Activated naive CD8-positive, alpha-beta T cell treated with anti-CD3 and anti-CD28 coated beads for 36 hours (primary cell): ENCODE data around the gene PFKFB2. TPM values are rescaled to one million over a fixed set of nuclear protein-coding genes. Genes with fewer than 3 reads are reported as not detected.
"Not testable (repeated sequence)": the region's sequence is repeated elsewhere in the genome, so short reads cannot be mapped to it uniquely, and the experiment has no call there.

Source experiments
- DNase-seq: peaks from one replicate; pipeline ENCODE4 v3.0.0; 2021
- H3K27ac Mint-ChIP-seq: one replicate; pipeline ENCODE4 v1.8.0; 2022; ENCODE audit warnings: mild to moderate bottlenecking, moderate library complexity, mixed read lengths
- H3K27me3 Mint-ChIP-seq: one replicate; pipeline ENCODE4 v1.8.0; 2022; ENCODE audit warnings: mild to moderate bottlenecking, mixed read lengths
- H3K36me3 Mint-ChIP-seq: one replicate; pipeline ENCODE4 v1.8.0; 2021; ENCODE audit warnings: mild to moderate bottlenecking, mixed read lengths
- H3K4me1 Mint-ChIP-seq: one replicate; pipeline ENCODE4 v1.8.0; 2021; ENCODE audit warnings: mixed read lengths
- H3K4me3 Mint-ChIP-seq: one replicate; pipeline ENCODE4 v1.8.0; 2022; ENCODE audit warnings: mild to moderate bottlenecking, moderate library complexity, mixed read lengths
- H3K9me3 Mint-ChIP-seq: one replicate; pipeline ENCODE4 v1.8.0; 2022; ENCODE audit warnings: mixed read lengths
- total RNA-seq, 2 experiments: library from RNA; stranded (reverse); gene quantifications; one replicate each; pipeline ENCODE4 v1.2.3, GENCODE V29; 2021

Gene PFKFB2
- total RNA-seq, 2 experiments from 2014 or later, result 3.9 to 5.2 TPM

DNA sequence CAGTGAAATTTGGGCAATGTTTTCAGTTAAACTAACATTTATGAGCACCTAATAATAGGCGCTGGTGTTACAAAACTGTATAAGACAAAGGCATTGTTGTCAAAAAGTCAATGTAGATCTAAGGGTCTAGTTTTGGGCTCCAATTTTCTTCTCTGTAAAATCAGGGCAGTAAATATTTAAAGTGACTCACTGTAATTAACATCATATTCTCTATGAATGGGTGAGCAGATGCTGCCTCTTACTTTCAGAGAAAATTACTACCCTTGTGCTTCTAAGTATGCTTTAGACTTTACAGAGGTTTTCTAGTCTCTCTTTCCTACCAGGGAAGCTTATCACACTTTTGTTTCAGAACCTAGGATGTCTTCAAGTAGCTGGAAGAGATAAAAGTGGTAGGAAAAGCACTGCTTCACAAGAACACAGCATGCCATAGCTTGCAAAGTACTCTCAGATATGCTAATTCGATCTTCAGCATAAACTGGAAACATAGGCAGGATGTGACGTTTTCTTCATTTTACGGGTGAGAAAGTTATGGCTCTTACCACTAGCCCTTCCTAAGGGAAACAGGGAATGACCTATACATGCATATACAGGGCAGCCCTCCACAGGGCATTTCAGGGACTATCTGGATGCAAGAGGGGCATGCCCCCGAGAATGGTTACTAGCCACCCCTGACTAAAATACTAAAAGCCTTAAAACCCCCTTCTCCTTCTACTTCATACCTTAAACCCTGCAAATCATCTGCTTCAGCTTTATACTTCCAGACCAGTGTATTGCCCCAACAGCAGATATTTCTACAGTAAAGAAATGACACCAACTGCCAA lies 23.2 kb upstream of the PFKFB2 start:
- no peaks in the 10 kb centered on the region for H3K9me3 Mint-ChIP-seq
- H3K36me3 Mint-ChIP-seq, result no peaks in the 10 kb centered on the region
- no peak overlapping the region for H3K4me3 Mint-ChIP-seq

DNA sequence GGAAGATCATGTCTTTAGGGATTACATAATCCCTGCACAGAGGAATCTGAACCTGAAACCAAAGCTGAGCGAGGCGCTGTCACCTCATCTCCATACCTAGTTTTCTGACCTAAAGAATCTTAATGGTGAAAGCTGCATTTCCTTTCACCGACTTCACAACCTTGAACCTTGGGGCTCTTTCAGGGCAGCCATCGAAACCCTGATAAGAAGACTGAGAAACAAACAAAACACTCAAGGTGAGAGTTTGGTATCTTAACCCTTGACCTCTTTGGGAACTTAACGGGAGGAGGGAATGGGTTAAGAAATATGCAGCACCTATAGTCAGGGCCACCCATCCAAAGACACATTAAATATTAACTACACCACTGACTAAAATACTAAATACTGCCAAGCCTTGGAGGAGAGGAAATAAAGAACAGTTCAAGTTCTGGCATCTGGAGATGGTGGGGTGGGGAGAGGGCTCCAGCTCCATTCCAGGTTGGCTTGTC lies 22.5 kb upstream of the PFKFB2 start:
- H3K9me3 Mint-ChIP-seq, result no peaks in the 10 kb centered on the region
- no peak for DNase-seq
- no peaks in the 10 kb centered on the region for H3K36me3 Mint-ChIP-seq
- H3K4me3 Mint-ChIP-seq, result no peak overlapping the region
- no peak overlapping the region for H3K27ac Mint-ChIP-seq
- no peaks in the 10 kb centered on the region for H3K4me1 Mint-ChIP-seq
- H3K27me3 Mint-ChIP-seq, result peaks cover 54% of the 10 kb centered on the region

More for the DNA sequence above, 23.2 kb upstream of the PFKFB2 start:
- H3K27ac Mint-ChIP-seq, result no peak overlapping the region
- no peak for DNase-seq
- peaks cover 54% of the 10 kb centered on the region for H3K27me3 Mint-ChIP-seq
- no peaks in the 10 kb centered on the region for H3K4me1 Mint-ChIP-seq

DNA sequence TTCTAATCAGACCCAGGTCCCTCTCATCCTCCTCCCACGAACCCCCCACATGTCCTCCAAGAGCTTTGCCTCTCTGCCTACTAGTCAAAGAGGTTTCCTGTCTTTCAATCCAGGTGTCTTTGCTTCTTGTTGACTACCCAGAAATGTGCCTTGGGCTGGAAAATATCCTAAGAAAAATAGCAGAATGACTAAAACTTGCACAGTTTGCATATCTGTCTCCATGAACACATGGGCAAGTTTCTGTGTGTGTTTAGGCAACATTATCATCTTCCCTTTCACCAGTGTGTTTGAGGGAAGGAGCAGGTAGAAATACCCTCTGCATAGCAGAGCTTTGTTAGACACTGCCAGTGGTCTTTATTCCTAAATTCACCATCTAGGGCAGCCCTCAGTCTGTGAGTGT lies 22.1 kb upstream of the PFKFB2 start:
- Mint-ChIP-seq H3K4me3 (no peak overlapping the region), H3K36me3 (no peaks in the 10 kb centered on the region), H3K9me3 (no peaks in the 10 kb centered on the region), H3K4me1 (no peaks in the 10 kb centered on the region), H3K27ac (no peak overlapping the region), H3K27me3 (peaks cover 54% of the 10 kb centered on the region)
- DNase-seq, result no peak

DNA sequence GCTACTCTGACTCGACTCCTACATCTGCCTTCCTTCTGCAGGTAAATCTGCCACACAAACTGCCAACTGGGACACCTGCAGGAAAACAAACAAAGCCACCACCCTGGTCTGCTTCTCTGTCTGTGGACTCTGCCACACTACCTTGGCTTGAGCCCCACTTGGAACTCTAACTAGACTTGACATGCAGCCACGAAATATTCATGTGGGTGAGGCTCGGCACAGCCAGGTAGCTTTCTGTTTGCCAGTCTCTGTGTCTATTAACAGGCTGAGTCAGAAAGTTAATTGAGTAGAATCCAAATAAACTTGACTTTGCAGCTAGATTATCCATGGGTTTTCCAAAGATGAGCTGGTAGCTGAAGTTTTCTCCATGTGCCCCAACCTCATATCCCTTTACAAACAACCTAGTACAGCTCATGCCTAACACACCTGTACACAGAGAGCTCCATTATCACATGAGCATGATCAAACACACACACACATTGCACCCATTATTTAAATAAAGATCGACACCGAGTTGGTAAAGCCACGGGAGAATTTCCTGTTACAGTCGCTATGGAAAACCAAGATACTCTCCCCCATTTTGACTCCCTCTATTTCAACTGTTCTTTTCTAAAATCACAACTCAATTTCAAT lies 21.3 kb upstream of the PFKFB2 start:
- no peak overlapping the region for H3K27ac Mint-ChIP-seq
- no peak for DNase-seq
- peaks cover 50% of the 10 kb centered on the region for H3K27me3 Mint-ChIP-seq
- no peaks in the 10 kb centered on the region for H3K36me3 Mint-ChIP-seq
- no peak overlapping the region for H3K4me3 Mint-ChIP-seq
- H3K4me1 Mint-ChIP-seq, result no peaks in the 10 kb centered on the region
- H3K9me3 Mint-ChIP-seq, result no peaks in the 10 kb centered on the region

DNA sequence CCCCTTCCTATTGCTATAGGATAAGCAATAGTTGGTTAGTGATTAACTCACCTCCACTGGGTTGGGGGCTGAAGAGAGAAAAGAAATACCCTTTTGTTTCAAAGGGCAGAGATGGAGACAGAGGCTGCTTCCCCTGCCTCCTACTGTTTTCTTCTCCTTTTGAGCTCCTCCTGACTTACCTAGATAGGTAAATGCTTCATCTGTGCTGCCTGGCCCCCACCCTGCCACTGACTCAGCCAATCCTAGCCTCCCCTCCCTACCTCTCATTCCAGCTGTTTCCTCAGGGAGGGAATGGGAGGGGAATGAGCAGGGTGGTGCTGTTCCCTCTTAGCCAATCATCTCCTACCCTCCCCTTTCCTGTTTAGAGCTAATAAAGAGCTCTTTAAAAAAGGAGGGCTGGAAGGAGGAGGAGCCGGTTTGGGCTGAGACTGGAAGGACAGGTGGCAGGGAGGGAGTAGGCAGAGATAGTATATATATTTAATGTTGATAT lies 20.5 kb upstream of the PFKFB2 start, which contains the start of gene C1orf116:
Gene C1orf116 (minus strand): TSS at position 229 of the 490 bp plus-strand sequence. CDS start 5,158 bp downstream, outside the sequence.
- DNase-seq, result no peak
- H3K9me3 Mint-ChIP-seq, result no peaks in the 10 kb centered on the region
- peaks cover 43% of the 10 kb centered on the region for H3K27me3 Mint-ChIP-seq
- no peak within 1 kb of the TSS for H3K4me3 Mint-ChIP-seq
- no peak within 1 kb of the TSS for H3K27ac Mint-ChIP-seq
- H3K36me3 Mint-ChIP-seq, result no peaks in the 10 kb centered on the region
- H3K4me1 Mint-ChIP-seq, result no peaks in the 10 kb centered on the region

DNA sequence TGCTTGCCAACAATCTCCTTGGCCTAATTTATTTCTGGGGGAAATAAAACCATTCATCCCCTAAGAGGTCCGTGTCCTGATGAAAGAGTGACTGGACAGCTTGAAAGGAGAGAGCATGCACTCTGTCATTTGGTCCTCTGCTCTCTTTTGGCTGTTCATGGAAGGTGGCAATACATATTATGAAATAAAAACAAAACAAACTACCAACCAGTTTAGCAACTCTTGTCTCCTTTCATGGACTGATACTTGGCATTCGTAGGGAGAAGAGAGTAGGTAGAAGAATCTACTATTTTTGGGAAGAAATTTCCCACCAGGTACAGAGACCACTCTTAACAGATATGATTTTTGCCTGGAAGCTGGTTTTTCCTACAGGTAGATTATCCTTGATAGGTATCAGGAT lies 19.8 kb upstream of the PFKFB2 start:
- Mint-ChIP-seq H3K4me1 (no peaks in the 10 kb centered on the region), H3K36me3 (no peaks in the 10 kb centered on the region), H3K27me3 (peaks cover 41% of the 10 kb centered on the region), H3K4me3 (no peak overlapping the region), H3K9me3 (no peaks in the 10 kb centered on the region), H3K27ac (no peak overlapping the region)
- no peak for DNase-seq

DNA sequence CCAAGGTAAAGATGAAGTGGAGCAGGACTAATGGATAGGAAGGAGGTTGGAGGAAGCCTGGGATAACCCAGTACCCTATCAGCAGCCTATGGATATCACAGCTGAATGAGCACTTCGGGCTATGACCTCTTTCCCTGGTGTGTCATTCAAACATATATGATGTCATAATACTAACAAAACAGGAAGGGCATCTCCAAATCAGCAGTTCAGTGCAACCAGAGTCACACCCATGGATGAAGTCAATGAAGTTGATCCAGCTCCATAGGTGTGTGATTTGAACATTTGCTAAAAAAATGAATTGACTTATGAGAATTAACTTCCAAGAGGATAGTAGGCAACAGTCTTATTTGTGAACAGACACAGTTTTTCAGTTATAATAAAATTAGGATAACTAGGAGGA lies 18.9 kb upstream of the PFKFB2 start:
- no peaks in the 10 kb centered on the region for H3K4me1 Mint-ChIP-seq
- H3K4me3 Mint-ChIP-seq, result no peak overlapping the region
- no peaks in the 10 kb centered on the region for H3K9me3 Mint-ChIP-seq
- H3K27ac Mint-ChIP-seq, result no peak overlapping the region
- no peak for DNase-seq
- peaks cover 34% of the 10 kb centered on the region for H3K27me3 Mint-ChIP-seq
- no peaks in the 10 kb centered on the region for H3K36me3 Mint-ChIP-seq

DNA sequence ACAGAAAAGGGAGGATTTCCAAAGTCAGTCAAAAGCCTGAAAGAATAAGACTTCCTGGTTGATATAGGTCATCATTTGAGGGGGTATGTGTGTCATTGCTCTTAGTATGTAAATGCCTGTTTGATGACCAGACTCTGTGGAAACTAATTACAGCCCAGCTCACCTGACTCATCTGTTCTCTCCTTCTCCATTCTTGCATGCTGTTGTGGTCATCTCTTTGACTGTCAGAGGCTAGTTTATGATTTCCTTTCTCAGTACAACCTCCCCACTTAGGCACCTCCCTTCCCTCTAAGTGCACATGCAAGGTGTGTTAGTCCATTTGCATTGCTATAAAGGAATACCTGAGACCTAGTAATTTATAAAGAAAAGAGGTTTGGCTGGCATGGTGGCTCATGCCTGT lies 18.1 kb upstream of the PFKFB2 start:
- Mint-ChIP-seq H3K27ac (no peak overlapping the region), H3K4me3 (no peak overlapping the region), H3K9me3 (no peaks in the 10 kb centered on the region), H3K36me3 (no peaks in the 10 kb centered on the region), H3K27me3 (peaks cover 33% of the 10 kb centered on the region), H3K4me1 (no peaks in the 10 kb centered on the region)
- DNase-seq, result no peak

DNA sequence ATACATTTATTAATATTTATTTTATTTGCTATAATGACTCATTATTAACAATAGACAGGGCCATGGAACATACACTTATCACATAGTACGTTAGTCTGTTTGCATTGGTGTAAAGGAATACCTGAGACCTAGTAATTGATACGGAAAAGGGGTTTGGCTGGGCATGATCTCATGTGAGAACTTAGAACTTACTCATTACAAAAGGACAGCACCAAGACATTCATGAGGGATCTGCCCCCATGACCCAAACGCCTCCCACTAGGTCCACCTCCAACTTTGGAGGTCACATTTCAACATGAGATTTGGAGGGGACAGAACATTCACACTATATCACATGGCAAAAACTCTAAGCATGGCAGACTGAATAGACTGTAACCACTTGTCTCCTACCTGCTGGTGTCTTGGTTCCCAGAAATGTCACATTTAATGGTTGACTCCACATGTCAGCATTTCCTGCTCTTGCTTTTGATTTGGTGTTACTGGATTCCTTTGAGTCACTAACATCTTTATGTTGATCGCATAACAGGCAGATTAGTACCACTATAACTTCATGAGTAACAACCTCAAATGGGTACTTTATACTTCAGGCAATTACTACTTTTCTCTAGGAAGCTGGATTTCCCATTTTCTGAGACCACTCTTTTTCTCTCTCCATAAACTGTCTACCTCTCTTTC lies 17.1 kb upstream of the PFKFB2 start:
- Mint-ChIP-seq H3K4me3 (no peak overlapping the region), H3K27ac (no peak overlapping the region), H3K27me3 (peaks cover 23% of the 10 kb centered on the region), H3K36me3 (no peaks in the 10 kb centered on the region), H3K9me3 (no peaks in the 10 kb centered on the region), H3K4me1 (no peaks in the 10 kb centered on the region)
- no peak for DNase-seq

DNA sequence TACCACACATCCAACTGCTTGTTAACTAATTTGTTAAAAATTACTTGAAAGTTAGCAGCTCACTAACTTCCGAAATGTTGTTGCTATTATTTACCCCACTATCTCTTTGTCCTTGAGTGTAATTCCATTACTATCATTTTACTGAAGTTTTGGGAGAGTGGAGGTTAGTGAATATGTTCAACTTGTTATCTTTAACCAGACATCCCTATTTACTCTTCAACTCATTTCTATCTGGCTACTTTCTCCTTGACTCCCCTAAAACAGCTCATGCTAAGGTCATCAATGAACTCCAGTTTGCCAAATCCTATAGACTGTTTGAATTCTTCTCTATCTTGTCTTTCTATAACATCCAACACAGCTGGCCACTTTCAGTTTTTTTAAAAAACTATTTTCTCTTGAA lies 16.2 kb upstream of the PFKFB2 start:
- Mint-ChIP-seq H3K27ac (no peak overlapping the region), H3K9me3 (no peaks in the 10 kb centered on the region), H3K4me1 (peaks cover under 1% of the 10 kb centered on the region), H3K36me3 (peaks cover 3% of the 10 kb centered on the region), H3K4me3 (no peak overlapping the region), H3K27me3 (peaks cover 16% of the 10 kb centered on the region)
- no peak for DNase-seq

DNA sequence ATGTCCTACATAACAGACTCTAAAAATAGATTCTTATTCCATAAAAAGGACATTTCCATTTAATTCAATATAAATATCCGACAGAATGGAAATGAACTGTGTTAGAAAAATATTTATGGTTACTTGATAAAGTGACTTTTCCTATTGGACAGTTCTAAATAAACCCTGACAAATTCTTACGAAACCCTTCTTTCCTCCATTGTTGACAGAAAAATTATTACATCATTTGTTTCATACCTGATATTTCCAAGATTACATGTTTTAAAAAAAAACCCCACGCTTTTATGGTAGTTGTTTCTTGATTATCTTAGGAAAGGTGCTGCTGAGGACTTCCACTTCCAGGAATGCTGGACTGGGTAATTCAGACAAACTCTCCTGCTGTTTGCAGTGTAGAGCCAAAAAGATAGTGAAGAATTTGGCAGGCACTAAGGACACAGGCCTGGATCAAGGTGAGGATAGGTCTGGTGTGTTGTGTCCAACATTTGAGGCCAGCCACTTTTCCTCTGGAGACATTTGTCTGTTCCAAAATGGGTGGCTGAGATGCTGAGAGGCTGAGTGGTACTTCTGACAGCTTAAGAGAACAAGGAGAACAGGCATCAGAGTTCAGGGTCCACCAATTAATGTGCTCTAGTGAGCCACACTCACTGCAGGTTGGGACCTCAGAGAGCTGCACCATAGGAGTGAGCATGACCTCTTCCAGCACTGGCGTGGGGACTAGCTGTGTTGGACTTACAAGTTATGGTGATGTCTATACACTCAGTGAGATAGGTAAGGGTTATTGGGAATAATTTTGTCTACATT lies 13.5 kb upstream of the PFKFB2 start:
- peaks cover 13% of the 10 kb centered on the region for H3K36me3 Mint-ChIP-seq
- H3K27ac Mint-ChIP-seq, result no peak overlapping the region
- no peak overlapping the region for H3K4me3 Mint-ChIP-seq
- H3K27me3 Mint-ChIP-seq, result no peaks in the 10 kb centered on the region
- DNase-seq, result no peak
- peaks cover 16% of the 10 kb centered on the region for H3K4me1 Mint-ChIP-seq
- H3K9me3 Mint-ChIP-seq, result no peaks in the 10 kb centered on the region

DNA sequence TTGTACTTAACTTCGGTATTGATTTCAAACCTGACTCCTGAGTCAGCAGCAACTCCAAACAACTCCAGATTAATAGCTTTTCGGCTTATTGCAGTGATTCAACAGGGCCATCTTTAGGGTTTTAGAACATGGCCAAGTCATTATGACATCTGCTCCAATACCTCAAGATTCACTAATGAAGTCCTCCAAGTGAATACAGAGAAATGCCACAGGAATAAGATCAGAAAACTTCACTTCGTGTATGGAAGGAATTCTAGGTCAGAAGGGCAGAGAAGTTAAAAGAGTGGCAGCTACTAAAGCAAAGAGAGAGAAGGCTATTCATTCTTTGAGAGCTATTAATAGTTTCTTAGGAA lies 12.9 kb upstream of the PFKFB2 start:
- Mint-ChIP-seq H3K36me3 (peaks cover 13% of the 10 kb centered on the region), H3K9me3 (no peaks in the 10 kb centered on the region), H3K27ac (no peak overlapping the region), H3K4me3 (no peak overlapping the region), H3K4me1 (peaks cover 22% of the 10 kb centered on the region), H3K27me3 (no peaks in the 10 kb centered on the region)
- DNase-seq, result no peak

DNA sequence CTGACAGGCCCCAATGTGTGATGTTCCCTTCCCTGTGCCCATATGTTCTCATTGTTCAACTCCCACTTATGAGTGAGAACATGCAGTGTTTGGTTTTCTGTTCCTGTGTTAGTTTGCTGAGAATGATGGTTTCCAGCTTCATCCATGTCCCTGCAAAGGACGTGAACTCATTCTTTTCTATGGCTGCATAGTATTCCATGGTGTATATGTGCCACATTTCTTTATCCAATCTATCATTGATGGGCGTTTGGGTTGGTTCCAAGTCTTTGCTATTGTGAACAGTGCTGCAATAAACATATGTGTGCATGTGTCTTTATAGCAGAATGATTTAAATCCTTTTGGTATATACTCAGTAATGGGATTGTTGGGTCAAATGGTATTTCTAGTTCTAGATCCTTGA lies 11.7 kb upstream of the PFKFB2 start:
- H3K4me1 Mint-ChIP-seq, result peaks cover 33% of the 10 kb centered on the region
- not testable (repeated sequence) for H3K4me3 Mint-ChIP-seq, H3K9me3 Mint-ChIP-seq, H3K27me3 Mint-ChIP-seq, H3K27ac Mint-ChIP-seq, DNase-seq
- H3K36me3 Mint-ChIP-seq, result peaks cover 19% of the 10 kb centered on the region

DNA sequence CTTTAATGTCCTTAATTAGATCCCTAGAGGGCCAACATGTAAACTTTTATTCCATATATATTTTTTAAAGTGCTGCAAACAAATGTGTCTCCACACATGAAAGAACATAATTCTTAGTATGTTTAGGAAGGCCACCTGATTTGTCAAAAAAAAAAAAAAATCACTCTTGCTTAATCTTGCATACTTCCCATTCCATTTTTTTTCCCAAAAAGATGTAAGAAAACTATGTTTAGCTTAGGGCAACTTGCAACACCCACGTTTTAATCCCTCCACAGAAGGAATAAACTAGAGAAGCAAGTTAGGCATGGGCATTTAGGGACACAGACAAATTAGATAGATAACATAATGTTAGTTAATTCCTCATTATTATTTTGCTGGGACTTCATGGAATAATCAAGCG lies 7.6 kb upstream of the PFKFB2 start:
- no peak for DNase-seq
- H3K4me1 Mint-ChIP-seq, result peaks cover 57% of the 10 kb centered on the region
- H3K36me3 Mint-ChIP-seq, result peaks cover 22% of the 10 kb centered on the region
- H3K9me3 Mint-ChIP-seq, result no peaks in the 10 kb centered on the region
- H3K4me3 Mint-ChIP-seq, result no peak overlapping the region
- no peaks in the 10 kb centered on the region for H3K27me3 Mint-ChIP-seq
- H3K27ac Mint-ChIP-seq, result no peak overlapping the region

DNA sequence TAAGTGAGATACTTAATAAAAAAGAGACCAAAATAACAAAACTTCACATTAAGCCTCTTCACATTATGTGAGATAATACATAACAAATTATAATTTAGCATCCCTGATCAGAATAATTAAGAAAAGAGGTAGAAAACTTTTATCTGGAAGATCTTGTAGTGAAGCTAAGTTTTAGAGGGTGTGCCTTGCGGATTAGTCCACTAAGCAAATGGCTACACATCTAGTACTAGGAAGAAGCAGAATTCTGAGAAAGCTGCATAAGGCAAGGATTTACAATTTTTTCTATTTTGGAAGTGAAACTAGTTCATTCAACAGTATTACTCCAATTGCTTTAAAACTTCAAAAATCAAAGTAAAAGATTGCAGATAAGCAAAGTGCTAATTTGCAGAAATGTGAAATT lies 5.6 kb upstream of the PFKFB2 start:
- DNase-seq, result no peak
- Mint-ChIP-seq H3K27ac (no peak overlapping the region), H3K4me1 (peaks cover 66% of the 10 kb centered on the region), H3K36me3 (peaks cover 19% of the 10 kb centered on the region), H3K27me3 (no peaks in the 10 kb centered on the region), H3K9me3 (no peaks in the 10 kb centered on the region), H3K4me3 (no peak overlapping the region)
